ENCODE measurements around the gene TNFSF12.
A peak's percentile ranks its signal among the peaks of the same experiment; 100 is the strongest.

The TNFSF12 gene

GRCh38 chr17:7572338-7572587 is 23.4 kb downstream of the TNFSF12 start:
- no peak for DNase-seq

- DNase-seq = peak; percentile 99 to 100 (median 99)
These were observed 23.9 kb downstream of the TNFSF12 start for GRCh38 chr17:7572588-7573323.

- peak; percentile 72 to 90 (median 82) for DNase-seq
These were observed 24.6 kb downstream of the TNFSF12 start for GRCh38 chr17:7573324-7574080.

- DNase-seq = no peak
These were observed 25.5 kb downstream of the TNFSF12 start for GRCh38 chr17:7574176-7574953.

GRCh38 chr17:7575481-7575883 is 26.6 kb downstream of the TNFSF12 start:
- no peak for DNase-seq

- DNase-seq = no peak
These were observed 27.1 kb downstream of the TNFSF12 start for GRCh38 chr17:7575959-7576358.

- DNase-seq = no peak
These were observed 27.6 kb downstream of the TNFSF12 start for GRCh38 chr17:7576432-7576937.

GRCh38 chr17:7577327-7578199 is 28.7 kb downstream of the TNFSF12 start:
- DNase-seq = no peak

- DNase-seq = no peak
These were observed 30.4 kb downstream of the TNFSF12 start, which contains the start of gene CD68 for GRCh38 chr17:7579001-7579833. TSS of gene CD68 (plus strand) at chr17:7579638. CDS start at chr17:7579678, 40 bp downstream.

GRCh38 chr17:7579834-7580603 is 31.2 kb downstream of the TNFSF12 start:
- no peak for DNase-seq

GRCh38 chr17:7580604-7581575 is 32.0 kb downstream of the TNFSF12 start:
- no peak for DNase-seq

- no peak for DNase-seq
These were observed 33.8 kb downstream of the TNFSF12 start for GRCh38 chr17:7582396-7583252.

- DNase-seq = peak; percentile 85 to 93 (median 86)
These were observed 34.6 kb downstream of the TNFSF12 start, which contains the start of gene MPDU1 for GRCh38 chr17:7583253-7584109. TSS of gene MPDU1 (plus strand) at chr17:7583852. CDS start at chr17:7583863, 11 bp downstream.

- no peak for DNase-seq
These were observed 38.0 kb downstream of the TNFSF12 start for GRCh38 chr17:7586673-7587419.

- DNase-seq = no peak
These were observed 38.7 kb downstream of the TNFSF12 start for GRCh38 chr17:7587420-7588151.

Measured in activated naive CD4-positive, alpha-beta T cell (primary cell).